ENCODE data around the gene NAA80.

- TF ChIP-seq POLR2A (IDR thresholded peaks at IDR 0.05; ENCODE audit: low read length) (no peak), GATA1 (IDR thresholded peaks at IDR 0.05; ENCODE audit: low read depth, low read length) (no peak)
Measured at GRCh38 chr3:50254577-50255250, 44.5 kb downstream of the NAA80 start.

Measured in erythroblast (primary cell).